GM12878 (cell line): ENCODE measurements around the gene SCYGR3. TPM values are rescaled to one million over a fixed set of nuclear protein-coding genes. Genes with fewer than 3 reads are reported as not detected.

ENCODE experiments used
- ATAC-seq: fragments of 200-7000 bp; cut with Tn5 transposase; 3 replicates; pipeline ENCODE4 v1.9.1; 2020; ENCODE audit warnings: mild to moderate bottlenecking, moderate library complexity
- BruUV-seq: library from RNA; stranded (reverse); fragments of 400-500 nt; replicated peaks from 2 replicates; lab custom pipeline; 2021; lab: Mats Ljungman, UMichigan
- CTCF ChIA-PET: fragments of 300-600 bp; sonication (Branson Sonifier 250); formaldehyde crosslinking; extraction: SDS; loops from one replicate; lab custom pipeline; 2021; ENCODE audit warnings: inconsistent platforms; lab: Yijun Ruan, JAX
- POLR2A ChIA-PET: fragments of 350-600 bp; formaldehyde crosslinking; extraction: SDS; loops from one replicate; lab custom pipeline; 2021; ENCODE audit warnings: inconsistent platforms; lab: Charles Lee
- RAD21 ChIA-PET: fragments of 300-600 bp; sonication (Branson Sonifier 250); formaldehyde crosslinking; loops from one replicate; lab custom pipeline; 2023; ENCODE audit warnings: antibody characterized with exemption; ENCODE audit not compliant: unreplicated experiment; lab: Charles Lee
- SMC1A ChIA-PET: fragments of 300-600 bp; sonication (Branson Sonifier 250); formaldehyde crosslinking; loops from one replicate; lab custom pipeline; 2023; ENCODE audit not compliant: unreplicated experiment, uncharacterized antibody; lab: Charles Lee
- DNase-seq: peaks from one replicate; pipeline ENCODE4 v3.0.0-alpha.2; 2011; ENCODE audit warnings: low read depth, low spot score
- FAIRE-seq: peaks from 3 replicates; lab custom pipeline; 2011; peaks lifted over from hg19 to GRCh38; lab: Jason Lieb, UNC
- H2AFZ ChIP-seq: 2 replicates; pipeline ENCODE4 v1.6.0; 2011; ENCODE audit warnings: low read depth, low read length, control low read depth; ENCODE audit not compliant: control insufficient read depth
- H3K27ac ChIP-seq: 2 replicates; pipeline ENCODE4 v1.5.1; 2011; ENCODE audit warnings: control low read depth; ENCODE audit not compliant: control insufficient read depth, insufficient read depth
- H3K27me3 ChIP-seq, 2 experiments: replicated peaks in 1 of 2; 2 replicates each; pipeline versions ENCODE4 v1.6.0 to v1.6.1; 2011; ENCODE audit warnings: low read length in 1 of 2; ENCODE audit not compliant: control insufficient read depth in 2 of 2, insufficient read depth in 2 of 2
- H3K36me3 ChIP-seq, 2 experiments: 2 replicates each; pipeline ENCODE4 v1.5.1; 2011; ENCODE audit warnings: low read length in 1 of 2; ENCODE audit not compliant: control insufficient read depth in 2 of 2, insufficient read depth in 2 of 2
- H3K4me1 ChIP-seq: 2 replicates; pipeline ENCODE4 v1.6.1; 2011; ENCODE audit warnings: mild to moderate bottlenecking, low read length, moderate library complexity, mixed read lengths; ENCODE audit not compliant: control insufficient read depth, insufficient read depth
- H3K4me2 ChIP-seq: 2 replicates; pipeline ENCODE4 v1.6.0; 2011; ENCODE audit warnings: control low read depth; ENCODE audit not compliant: control insufficient read depth, insufficient read depth
- H3K4me3 ChIP-seq: fragments of 200-600 bp; sonication (generic); 2 replicates; pipeline ENCODE4 v1.5.1; 2016
- H3K79me2 ChIP-seq: 2 replicates; pipeline ENCODE4 v1.6.0; 2011; ENCODE audit warnings: low read length; ENCODE audit not compliant: control insufficient read depth, insufficient read depth
- H3K9ac ChIP-seq: 2 replicates; pipeline ENCODE4 v1.8.0; 2011; ENCODE audit warnings: low read length, control low read depth, mixed read lengths; ENCODE audit not compliant: control insufficient read depth, insufficient read depth
- H3K9me3 ChIP-seq: replicated peaks from 3 replicates; pipeline ENCODE4 v1.5.1; 2011; ENCODE audit warnings: mild to moderate bottlenecking, low read length; ENCODE audit not compliant: control insufficient read depth, insufficient read depth
- H4K20me1 ChIP-seq: 2 replicates; pipeline ENCODE4 v1.6.0; 2011; ENCODE audit not compliant: control insufficient read depth, insufficient read depth
- FOS ChIP-seq: IDR thresholded peaks from 3 replicates; pipeline ENCODE4 v1.6.1; 2011; ENCODE audit warnings: borderline replicate concordance; ENCODE audit not compliant: insufficient read length; ENCODE audit errors: extremely low read depth
- GABPA ChIP-seq: IDR thresholded peaks from 2 replicates; pipeline ENCODE4 v1.6.1; 2014; ENCODE audit warnings: antibody characterized with exemption, low read depth, mild to moderate bottlenecking, inconsistent platforms
- SMAD5 ChIP-seq: IDR thresholded peaks from 2 replicates; pipeline ENCODE4 v1.6.1; 2016; ENCODE audit warnings: antibody characterized with exemption, low read depth
- STAT3 ChIP-seq: IDR thresholded peaks from 2 replicates; pipeline ENCODE4 v1.6.1; 2011; ENCODE audit warnings: low read depth, low read length, improper control_type of control experiment
- SUPT20H ChIP-seq: IDR thresholded peaks from 2 replicates; pipeline ENCODE4 v1.6.1; 2011; ENCODE audit warnings: low read depth, mild to moderate bottlenecking, low read length, moderate library complexity, borderline replicate concordance; ENCODE audit not compliant: control insufficient read depth
- SUZ12 ChIP-seq: fragments of 200-600 bp; sonication (generic); IDR thresholded peaks from one replicate; pipeline ENCODE4 v1.6.1; 2018; ENCODE audit warnings: antibody characterized with exemption, mild to moderate bottlenecking; ENCODE audit not compliant: unreplicated experiment
- ZZZ3 ChIP-seq: IDR thresholded peaks from 2 replicates; pipeline ENCODE4 v1.6.1; 2011; ENCODE audit warnings: low read depth; ENCODE audit not compliant: control insufficient read depth, insufficient read length
- WGBS: methylation state at CpG from one replicate; pipeline ENCODE4 v1.1.6; 2016; ENCODE audit warnings: low lambda C conversion rate; ENCODE audit not compliant: insufficient replicate concordance, insufficient coverage; ENCODE audit errors: missing lambda C conversion rate; 5-methylcytosine and 5-hydroxymethylcytosine counted together
- in situ Hi-C: fragments of 300-500 bp; cut with MboI; formaldehyde crosslinking; loops from 9 replicates; pipeline ENCODE4 v1.14.3; 2018; ENCODE audit warnings: mixed read lengths
- intact Hi-C: fragments of 100-400 bp; cut with micrococcal nuclease; formaldehyde crosslinking; loops from one replicate; pipeline ENCODE4 v1.14.2; 2022; ENCODE audit not compliant: unreplicated experiment
- polyA plus RNA-seq, 11 experiments: library from polyadenylated mRNA; depleted of rRNA in 4 of 11; unstranded in 6 of 11; stranded (reverse) in 5 of 11; fragments of >200 nt; fragmentation: Nextera tagmentation in 4 of 11; fragmentation: Illumina TruSeq in 1 of 11; extraction: Ambion mirVana in 4 of 11; extraction: Trizol in 1 of 11; gene quantifications; 1 replicate in 1 of 11; 2 replicates in 10 of 11; pipeline versions ENCODE4 v1.2.1 to v1.2.3, GENCODE V29; 2011 to 2016; ENCODE audit warnings: inconsistent platforms in 2 of 11, missing spikeins in 2 of 11, low read depth in 1 of 11
- total RNA-seq, 4 experiments: library from RNA; depleted of rRNA in 3 of 4; stranded (reverse); fragments of >200 nt in 3 of 4; fragmentation: Illumina TruSeq in 1 of 4; extraction: Trizol in 1 of 4; gene quantifications; 2 replicates each; pipeline versions ENCODE4 v1.2.1 to v1.2.3, GENCODE V29; 2013 to 2021
- TF ChIP-seq, protein P1 (sequence below): fragments of 450-650 bp; IDR thresholded peaks from 2 replicates; pipeline ENCODE4 v1.6.1; 2018; ENCODE audit warnings: mild to moderate bottlenecking, low read depth, moderate library complexity; ENCODE audit not compliant: partially characterized antibody

The SCYGR3 gene
- total and polyA plus RNA-seq, 10 of the 15 experiments (the other 5 are each of a cell fraction or from before 2014, with no cell fraction given): not detected

DNA sequence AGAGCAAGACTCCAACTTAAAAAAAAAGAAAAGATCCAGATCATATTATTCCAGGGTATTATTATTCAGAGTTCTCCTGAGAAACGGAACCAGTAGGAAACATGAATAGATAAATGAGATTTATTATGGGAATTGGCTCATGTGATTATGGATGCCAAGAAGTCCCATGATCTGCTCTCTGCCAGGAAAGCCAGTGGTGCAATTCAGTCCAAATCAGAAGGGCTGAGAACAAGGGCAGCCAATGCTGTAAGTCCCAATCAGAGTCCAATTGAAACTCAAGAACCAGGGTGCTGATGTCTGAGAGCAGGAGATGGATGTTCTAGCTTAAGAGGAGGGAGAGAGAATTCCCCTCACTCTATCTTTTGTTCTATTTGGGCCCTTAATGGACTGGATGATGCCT is 8.2 kb downstream of the SCYGR3 start:
- TF ChIP-seq SUPT20H (no peak), GABPA (no peak), FOS (no peak), SUZ12 (no peak), STAT3 (no peak), SMAD5 (no peak), ZZZ3 (no peak)
- TF ChIP-seq, protein P1, sequence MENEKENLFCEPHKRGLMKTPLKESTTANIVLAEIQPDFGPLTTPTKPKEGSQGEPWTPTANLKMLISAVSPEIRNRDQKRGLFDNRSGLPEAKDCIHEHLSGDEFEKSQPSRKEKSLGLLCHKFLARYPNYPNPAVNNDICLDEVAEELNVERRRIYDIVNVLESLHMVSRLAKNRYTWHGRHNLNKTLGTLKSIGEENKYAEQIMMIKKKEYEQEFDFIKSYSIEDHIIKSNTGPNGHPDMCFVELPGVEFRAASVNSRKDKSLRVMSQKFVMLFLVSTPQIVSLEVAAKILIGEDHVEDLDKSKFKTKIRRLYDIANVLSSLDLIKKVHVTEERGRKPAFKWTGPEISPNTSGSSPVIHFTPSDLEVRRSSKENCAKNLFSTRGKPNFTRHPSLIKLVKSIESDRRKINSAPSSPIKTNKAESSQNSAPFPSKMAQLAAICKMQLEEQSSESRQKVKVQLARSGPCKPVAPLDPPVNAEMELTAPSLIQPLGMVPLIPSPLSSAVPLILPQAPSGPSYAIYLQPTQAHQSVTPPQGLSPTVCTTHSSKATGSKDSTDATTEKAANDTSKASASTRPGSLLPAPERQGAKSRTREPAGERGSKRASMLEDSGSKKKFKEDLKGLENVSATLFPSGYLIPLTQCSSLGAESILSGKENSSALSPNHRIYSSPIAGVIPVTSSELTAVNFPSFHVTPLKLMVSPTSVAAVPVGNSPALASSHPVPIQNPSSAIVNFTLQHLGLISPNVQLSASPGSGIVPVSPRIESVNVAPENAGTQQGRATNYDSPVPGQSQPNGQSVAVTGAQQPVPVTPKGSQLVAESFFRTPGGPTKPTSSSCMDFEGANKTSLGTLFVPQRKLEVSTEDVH: no peak
- Histone ChIP-seq H3K79me2 (no peaks in the 10 kb centered on the region), H3K4me3 (no peak overlapping the region), H4K20me1 (no peaks in the 10 kb centered on the region), H3K36me3 (no peaks in the 10 kb centered on the region), H3K9me3 (no peaks in the 10 kb centered on the region), H3K27me3 (no peaks in the 10 kb centered on the region), H3K27ac (no peak overlapping the region), H2AFZ (no peak overlapping the region), H3K9ac (no peak overlapping the region), H3K4me2 (no peak overlapping the region), H3K4me1 (peaks cover 3% of the 10 kb centered on the region; the same call in 1 of the 2 replicates)
- in situ Hi-C loops (no loop called here), intact Hi-C loops (no loop called here)
- FAIRE-seq (no peak), ATAC-seq (no peak), DNase-seq (no peak)
- SMC1A ChIA-PET: interaction anchor here (1.2 kb wide), 1 partner anchor 21 kb away, joined by 4 read pairs; no protein-coding TSS in a partner anchor
- CTCF ChIA-PET: interaction anchor here (0.8 kb wide), 1 partner anchor 126 kb away, joined by 3 read pairs; no protein-coding TSS in a partner anchor
- WGBS: 87% methylated on average over 1 of the region's 1 CpG
- RAD21 ChIA-PET: interaction anchor here (1.4 kb wide), 1 partner anchor 22 kb away, joined by 3 read pairs; no protein-coding TSS in a partner anchor
- BruUV-seq: no TSS peak
- POLR2A ChIA-PET: no interaction called here
